Myocyte (in vitro differentiated cells): Measurements from ENCODE around the gene IL1RL1. TPM values are rescaled to one million over a fixed set of nuclear protein-coding genes. Genes with fewer than 3 reads are reported as not detected.

Source experiments
- DNase-seq: peaks from one replicate; pipeline ENCODE4 v3.0.0-alpha.2; 2012; ENCODE audit warnings: low read depth
- total RNA-seq: library from RNA; depleted of rRNA; stranded (reverse); fragments of >200 nt; gene quantifications from 2 replicates; pipeline ENCODE4 v1.2.3, GENCODE V29; 2014

Gene IL1RL1
- total RNA-seq, 1 donor from 2014 or later, result not detected

GRCh38 chr2:102334486-102334885, 23.1 kb downstream of the IL1RL1 start:
- no peak for DNase-seq

GRCh38 chr2:102335871-102336366, 24.6 kb downstream of the IL1RL1 start:
- no peak for DNase-seq

GRCh38 chr2:102336502-102336945, 25.2 kb downstream of the IL1RL1 start:
- DNase-seq, result no peak

GRCh38 chr2:102337012-102337411, 25.6 kb downstream of the IL1RL1 start:
- no peak for DNase-seq

- DNase-seq, result no peak
These were observed 26.4 kb downstream of the IL1RL1 start for GRCh38 chr2:102337481-102338386.

- DNase-seq, result no peak
These were observed 29.4 kb downstream of the IL1RL1 start for GRCh38 chr2:102340778-102341177.

- DNase-seq, result no peak
These were observed 31.5 kb downstream of the IL1RL1 start for GRCh38 chr2:102342888-102343287.

- no peak for DNase-seq
These were observed 33.0 kb downstream of the IL1RL1 start for GRCh38 chr2:102344397-102344796.

- no peak for DNase-seq
These were observed 34.1 kb downstream of the IL1RL1 start for GRCh38 chr2:102345329-102345920.

GRCh38 chr2:102346381-102347130, 35.2 kb downstream of the IL1RL1 start:
- DNase-seq, result no peak

GRCh38 chr2:102350137-102350793, 38.9 kb downstream of the IL1RL1 start:
- DNase-seq, result no peak

- DNase-seq, result peak; percentile 69
These were observed 44.4 kb downstream of the IL1RL1 start, which contains the start of gene IL18R1 for GRCh38 chr2:102355526-102356380. IL18R1 (plus strand) TSS chr2:102355796; CDS start chr2:102362661, 6,865 bp downstream.

GRCh38 chr2:102356381-102356712, 45.0 kb downstream of the IL1RL1 start:
- no peak for DNase-seq

GRCh38 chr2:102356741-102357140, 45.4 kb downstream of the IL1RL1 start:
- DNase-seq, result no peak

GRCh38 chr2:102357937-102358336, 46.6 kb downstream of the IL1RL1 start:
- no peak for DNase-seq

- DNase-seq, result no peak
These were observed 47.1 kb downstream of the IL1RL1 start for GRCh38 chr2:102358496-102358895.

- DNase-seq, result no peak
These were observed 48.2 kb downstream of the IL1RL1 start for GRCh38 chr2:102359527-102359926.

GRCh38 chr2:102361632-102362241, 50.4 kb downstream of the IL1RL1 start:
- DNase-seq, result no peak

- no peak for DNase-seq
These were observed 54.4 kb downstream of the IL1RL1 start for GRCh38 chr2:102365763-102366162.
